ENCODE results near the gene LINC00305.
A peak's percentile ranks its signal among the peaks of the same experiment; 100 is the strongest.

The LINC00305 gene

DNA sequence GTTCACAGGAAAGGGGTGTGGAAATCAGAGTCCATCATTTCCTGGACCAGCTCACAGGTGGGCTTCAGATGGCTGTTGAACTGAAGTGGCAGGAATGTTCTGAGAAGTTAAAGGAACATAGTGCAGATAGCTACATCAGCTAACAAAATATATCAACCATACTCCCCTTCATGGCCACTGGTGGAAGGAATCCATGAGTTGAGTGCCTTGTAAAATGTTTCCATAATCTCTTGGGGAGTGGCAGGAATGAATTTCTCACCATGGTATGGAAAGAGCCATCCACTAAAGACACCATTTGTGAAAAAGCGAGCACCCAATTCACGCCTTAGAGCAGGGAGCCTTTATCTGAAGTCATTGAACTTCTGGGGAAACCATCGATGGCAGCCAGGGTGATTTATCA is at the start of gene LINC00305:
LINC00305 (minus strand) TSS at position 101 of the 400 bp plus-strand sequence.
- no peak for DNase-seq

DNA sequence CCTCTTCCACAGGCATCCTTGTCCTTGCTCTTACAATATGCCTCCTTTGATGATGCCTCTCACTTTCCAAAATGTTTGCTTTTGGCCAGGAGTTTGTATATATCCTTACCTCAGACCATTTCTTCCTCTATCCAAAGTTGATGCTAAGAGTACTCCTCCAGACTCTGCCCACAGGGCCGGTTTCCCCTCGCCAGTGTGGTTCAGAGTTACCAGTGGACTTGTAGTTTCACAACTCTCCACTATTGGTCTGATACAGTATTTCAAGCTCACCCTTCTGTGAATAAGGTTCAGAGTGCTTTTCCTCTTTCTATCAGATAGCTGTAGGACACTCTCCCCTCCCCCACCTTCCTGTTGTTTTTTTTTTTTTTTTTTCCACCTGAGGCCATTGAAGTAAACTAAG is 42.2 kb upstream of the LINC00305 start:
- no peak for DNase-seq

DNA sequence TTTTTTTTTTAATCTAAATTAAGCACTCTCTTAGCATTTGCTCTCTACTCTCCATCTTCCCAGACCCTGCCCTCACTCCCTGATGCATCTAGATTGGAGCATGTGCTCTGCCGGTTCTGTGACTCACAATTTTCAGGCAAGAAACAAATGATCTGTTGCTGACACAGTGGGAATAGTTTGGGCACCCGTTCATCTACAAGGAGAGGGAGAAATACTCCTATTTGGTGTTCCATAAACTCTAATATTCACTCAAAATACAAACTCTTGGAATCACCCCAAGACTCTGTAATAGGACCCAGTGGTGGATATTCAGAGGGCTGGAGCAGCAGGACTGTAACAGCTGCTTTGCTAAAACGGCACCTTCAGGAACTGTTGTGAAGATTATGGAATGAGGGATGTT is 37.1 kb upstream of the LINC00305 start:
- no peak for DNase-seq

DNA sequence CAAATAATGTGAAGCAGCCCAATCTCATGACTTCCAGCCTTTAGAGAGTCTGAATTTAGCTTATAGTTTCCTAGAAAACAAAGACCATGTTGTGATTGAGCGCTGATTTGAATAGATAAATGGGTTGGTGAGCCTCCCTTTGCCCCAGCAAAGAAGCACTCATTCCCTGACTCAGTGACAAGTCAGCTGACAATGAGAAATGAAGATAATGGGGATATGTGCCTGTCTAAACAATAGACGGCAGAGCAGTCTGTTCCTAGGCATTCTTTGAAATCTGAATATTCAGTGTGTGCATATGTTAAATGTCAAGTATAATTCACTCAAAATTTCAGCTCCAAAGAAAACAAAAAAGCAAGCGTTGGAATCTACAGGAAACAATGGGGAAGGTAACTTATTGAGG is 34.8 kb upstream of the LINC00305 start:
- no peak for DNase-seq

DNA sequence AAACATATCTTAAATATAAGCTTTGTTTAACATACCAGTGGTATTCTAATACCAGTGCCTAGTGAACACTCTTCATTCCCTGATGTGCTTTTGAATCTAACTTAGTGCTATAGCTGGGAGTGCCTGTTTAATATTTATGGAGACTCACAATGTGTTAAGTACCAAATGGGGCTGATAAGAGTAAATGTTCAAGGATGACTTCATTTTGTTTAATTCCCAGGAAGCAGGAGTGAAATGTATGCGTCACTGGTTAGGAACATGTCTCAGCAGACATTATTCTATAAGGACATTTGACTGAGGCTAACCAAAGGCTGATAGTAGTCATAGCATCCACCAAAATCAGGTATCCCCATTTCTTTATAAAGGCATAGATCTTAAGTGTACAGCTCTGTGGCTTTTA is 31.7 kb upstream of the LINC00305 start:
- no peak for DNase-seq

DNA sequence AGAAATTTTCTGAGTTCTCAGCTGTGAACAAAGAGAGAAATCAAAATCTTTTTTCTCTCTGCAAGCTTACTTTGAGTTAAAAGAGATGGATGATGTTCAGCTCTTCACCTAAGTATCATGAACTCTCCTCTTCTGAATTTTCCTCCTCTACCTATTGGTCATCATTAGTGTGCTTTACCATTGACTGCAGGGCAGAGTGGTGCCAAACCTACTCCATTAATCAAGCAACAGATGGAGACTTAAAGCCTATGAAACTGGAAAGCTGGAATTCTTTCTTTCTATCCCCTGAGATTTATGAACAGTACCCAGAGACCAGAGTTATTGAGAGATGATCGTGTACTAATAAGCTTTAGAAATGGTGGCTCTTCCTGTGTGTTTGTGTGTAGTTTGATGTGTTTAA is 31.3 kb upstream of the LINC00305 start:
- peak; percentile 51 for DNase-seq

DNA sequence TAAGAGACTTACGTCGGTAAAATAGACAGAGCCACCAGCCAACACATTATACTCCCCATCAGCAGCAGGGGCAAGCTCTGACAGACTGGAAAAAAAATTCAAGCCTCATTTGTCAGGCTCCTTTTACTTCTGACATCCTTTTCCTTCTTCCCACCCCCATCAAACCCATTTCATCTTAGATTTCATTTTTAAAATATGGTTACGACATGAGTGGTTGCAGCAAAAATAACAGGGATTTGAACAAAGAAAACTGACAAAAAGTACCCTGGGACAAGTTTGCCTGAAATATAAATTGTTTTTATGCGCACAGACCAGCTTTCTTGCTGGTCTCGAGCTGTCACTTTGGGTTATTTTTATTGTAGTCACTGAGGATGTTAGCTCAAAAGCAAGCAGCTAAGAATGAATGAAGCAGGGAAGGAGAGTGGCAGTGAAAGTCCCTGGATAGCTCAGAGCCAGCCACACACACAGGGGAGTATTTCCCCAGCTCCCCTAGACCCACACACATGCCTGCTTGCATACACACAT is 30.7 kb upstream of the LINC00305 start:
- DNase-seq: no peak

DNA sequence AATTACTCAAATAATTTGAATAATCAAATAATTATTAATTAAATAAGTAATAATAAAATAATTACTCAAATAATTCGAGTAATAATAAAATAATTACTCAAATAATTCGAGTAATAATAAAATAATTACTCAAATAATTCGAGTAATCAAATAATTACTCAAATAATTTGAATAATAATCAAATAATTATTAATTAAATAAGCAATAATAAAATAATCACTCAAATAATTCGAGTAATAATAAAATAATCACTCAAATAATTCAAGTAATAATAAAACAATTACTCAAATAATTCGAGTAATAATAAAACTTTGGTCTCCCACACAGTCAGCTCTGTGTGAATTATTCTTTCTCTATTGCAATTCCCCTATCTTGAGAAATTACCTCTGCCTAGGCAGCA is 30.0 kb upstream of the LINC00305 start:
- no peak for DNase-seq

DNA sequence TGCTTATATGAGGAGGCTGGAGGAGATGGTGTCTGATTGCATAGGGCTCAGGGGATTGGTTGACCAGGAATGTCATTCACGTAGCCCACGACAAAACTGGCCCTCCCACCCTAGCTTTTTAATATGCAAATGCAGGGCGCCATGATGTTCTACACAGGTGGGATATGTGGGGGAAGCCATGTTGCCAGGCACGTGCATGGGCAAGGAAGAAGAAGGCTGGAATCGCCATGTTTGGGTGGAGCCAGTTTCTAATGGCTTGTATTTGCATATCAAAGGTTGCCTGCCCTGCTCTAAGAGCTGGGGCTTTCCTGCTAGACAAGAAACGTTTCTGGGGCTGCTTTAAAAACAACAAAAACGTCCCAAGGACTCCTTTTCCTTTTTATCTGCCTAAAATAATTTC is 26.5 kb upstream of the LINC00305 start:
- no peak for DNase-seq

DNA sequence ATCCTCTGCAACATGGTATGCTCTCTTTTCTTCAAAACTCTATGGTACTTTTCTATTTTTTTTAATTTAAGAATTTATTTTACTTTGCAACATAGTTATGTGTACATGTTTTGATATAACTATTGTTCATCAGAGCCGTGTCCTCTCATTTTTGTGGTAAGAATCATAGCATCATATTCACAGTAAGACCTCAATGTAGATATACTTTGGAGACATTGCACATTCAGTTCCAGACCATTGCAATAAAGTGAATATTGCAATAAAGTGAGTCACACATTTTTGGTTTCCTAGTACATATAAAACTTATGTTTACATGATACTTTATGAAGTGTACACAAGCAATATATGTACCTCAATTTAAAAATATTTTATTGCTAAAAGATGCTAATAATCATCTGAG is 22.7 kb upstream of the LINC00305 start:
- DNase-seq: no peak

DNA sequence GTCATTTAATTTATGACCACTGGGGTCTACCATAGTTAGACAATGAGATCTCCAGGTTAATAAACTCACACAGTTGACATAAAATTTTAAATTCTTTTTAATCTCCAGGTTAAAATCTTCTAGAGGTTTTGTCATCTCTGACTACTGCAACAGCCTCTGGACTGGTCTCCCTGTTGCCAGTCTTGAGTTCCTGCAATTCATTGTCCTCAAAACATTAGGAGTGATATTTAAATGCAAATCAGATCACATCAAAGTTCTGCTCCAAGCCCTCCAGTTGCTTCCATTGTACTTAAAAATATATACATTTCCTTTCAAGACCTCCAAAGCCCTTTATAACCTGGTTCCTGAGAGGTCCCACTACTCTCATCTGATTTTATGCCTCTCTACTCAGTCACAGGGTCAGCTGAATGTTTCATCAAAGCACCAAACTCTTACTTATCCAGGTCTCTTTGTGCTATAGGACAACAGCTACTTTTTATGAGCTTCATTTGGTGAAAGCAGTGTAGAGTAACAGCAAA is 18.6 kb upstream of the LINC00305 start:
- DNase-seq: no peak

DNA sequence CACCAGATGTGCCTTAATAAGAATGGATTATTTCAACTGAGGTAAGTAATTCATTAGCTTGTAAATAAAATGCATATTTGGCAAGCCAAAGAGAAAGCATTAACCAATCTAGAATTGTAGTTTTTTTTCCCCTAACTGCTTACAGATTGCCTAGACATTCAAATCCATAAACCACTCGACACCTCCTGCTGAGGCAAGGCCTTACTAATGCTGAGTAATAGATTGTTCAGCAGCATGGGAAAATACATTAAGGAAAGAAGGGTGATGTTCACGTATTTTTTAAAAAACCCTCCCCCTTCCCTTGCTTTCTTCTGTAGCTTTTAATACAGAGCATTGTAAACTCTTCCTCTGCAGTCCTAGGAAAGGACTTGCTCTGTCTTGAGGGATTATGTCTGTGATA is 17.0 kb upstream of the LINC00305 start:
- DNase-seq: no peak

DNA sequence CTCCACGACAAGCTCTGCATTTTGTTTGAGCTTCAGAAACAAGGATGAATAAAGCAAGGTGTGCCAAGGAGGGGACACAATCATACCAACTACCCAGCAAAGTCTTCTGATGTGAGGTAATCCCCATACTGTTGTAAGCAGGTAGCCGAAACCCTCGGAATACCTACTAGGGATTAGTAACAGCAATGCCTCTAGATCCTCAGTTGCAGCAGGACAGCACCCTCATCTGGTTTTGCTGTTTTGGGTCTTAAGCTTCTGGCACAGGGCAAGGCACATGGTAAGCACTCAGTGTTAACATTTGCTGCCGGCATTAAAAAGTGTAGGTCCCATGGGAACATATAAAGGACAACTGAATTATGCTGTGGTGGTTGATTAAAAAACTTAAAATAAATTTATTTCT is 16.0 kb upstream of the LINC00305 start:
- no peak for DNase-seq

DNA sequence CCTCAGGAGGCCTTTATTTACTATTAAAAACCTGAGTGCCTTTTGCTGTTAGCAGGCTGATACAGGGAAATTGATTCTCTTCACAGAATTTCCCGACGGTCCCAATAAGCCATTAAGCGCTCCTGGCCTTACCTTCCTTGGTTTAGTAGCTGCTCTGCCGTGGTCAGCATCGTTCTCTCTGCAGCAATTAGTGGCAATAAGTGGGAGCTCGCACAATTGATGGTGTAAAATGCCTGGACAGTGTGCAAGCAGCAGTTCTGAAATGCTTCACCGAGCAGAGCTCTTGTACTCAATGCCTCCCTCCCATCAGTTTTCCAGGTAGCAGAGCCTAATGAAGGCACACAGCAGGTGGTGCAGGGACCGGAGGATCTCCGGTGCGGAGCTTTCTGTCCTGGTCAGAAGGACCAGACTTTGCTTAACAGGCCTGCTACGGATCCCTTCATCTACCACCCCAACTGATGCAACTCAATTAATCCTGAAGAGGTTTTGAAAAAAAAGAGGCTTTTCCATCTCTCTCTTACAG is 1.1 kb upstream of the LINC00305 start:
- DNase-seq: no peak

DNA sequence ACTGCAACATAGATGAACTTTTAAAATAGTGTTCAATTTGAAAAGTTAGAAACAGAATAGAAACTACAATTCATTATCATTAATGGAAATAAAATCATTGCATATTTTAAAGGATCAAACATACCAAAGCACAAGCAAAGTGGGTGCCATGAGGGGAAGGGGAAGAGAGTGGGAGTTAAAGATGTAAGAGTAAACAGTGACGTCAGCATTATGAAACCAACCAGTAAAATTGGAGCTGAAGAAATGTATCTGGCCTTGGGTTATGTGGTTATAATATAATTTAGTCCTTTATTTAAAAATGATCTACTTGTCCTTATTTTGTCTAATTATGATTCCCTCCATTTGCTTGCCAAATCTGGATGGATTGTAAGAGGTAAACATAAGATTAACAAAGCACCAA is 6.0 kb downstream of the LINC00305 start:
- DNase-seq: no peak

DNA sequence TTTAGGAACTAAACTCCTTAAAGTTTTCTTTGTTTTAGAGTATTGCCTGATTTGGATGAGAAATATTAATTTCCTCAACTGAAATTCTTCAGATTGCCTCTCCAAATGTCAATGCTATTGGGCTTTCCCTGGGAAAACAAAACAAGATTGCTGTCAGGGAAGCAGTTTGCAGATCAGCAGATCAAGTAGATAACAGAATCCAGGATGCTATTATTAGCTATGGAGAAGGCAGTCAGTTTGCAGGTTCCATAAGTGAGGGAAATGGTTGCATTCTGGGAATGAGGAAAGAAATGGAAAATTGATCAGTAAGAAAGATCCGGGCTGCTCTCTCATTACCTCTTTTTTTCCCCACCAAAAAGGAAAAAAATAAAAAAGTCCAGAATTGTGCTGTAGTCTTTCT is 11.0 kb downstream of the LINC00305 start:
- DNase-seq: no peak

DNA sequence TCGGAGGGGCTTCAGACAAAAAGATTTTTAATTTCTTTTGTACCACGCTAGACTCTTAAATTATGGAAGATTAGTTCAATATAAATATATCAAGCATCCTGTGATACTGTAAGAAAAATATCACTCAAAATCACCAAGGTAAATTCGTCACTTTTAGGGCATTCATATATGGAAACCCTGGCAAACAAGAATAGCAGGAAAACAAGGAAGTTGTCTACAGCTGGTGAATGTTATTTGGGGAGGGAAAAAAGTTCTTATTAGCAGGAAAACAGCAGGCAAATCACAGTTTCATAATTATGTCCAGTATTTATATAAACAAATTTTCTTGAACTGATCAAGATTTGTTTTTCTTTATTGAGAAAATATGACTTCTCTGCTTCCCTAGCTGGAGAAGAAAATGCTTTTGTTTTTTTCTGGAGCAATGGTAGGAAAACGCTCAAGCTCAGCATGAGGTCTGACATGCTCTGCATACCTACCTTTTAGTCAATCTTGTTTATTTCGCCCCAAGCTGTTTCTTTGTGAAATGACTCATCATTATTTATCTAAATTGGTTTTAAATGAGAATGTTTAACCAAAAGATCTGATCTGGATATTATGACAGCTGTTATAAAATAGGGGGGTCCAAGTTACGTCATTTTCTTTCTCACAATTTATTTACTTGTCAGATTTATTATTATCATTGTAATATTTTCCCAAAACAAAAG is 14.7 kb downstream of the LINC00305 start:
- no peak for DNase-seq

DNA sequence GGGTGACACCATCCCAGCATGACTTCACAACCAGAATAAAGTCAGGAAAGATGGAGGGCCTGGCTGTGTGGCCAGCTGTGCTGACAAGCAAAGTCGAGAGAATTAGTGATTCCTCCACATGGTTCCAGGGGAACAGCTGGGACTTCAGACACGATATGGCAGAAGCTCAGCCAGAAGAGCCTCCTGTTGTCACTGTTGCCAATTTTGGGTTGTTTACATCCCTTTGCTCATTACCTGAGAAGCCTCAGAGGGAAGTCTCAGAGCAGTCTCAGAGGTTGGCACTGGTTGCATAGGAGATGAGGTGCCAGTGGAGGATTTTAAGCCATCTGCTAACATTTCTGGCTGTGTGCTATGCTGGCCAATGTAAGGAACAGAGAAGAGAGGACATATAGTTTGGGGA is 16.0 kb downstream of the LINC00305 start:
- DNase-seq: no peak

DNA sequence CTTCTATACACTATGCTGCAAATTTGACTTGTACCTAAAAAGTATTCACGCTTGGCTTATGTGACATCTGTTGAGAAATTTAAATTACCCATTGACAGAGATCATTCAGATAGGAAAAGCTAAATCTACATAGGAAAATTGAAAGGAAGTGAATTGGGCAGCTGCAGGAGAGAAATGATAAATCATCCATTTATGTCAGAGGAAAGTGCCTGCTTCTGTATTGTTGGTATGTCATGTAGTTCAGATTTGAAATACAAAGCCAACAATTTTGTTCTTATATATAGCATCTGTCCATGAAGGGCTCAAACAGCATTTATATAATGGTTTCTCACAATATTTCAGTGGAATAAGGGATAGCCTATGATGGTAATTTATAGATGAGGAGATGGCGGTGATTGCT is 17.6 kb downstream of the LINC00305 start:
- no peak for DNase-seq

DNA sequence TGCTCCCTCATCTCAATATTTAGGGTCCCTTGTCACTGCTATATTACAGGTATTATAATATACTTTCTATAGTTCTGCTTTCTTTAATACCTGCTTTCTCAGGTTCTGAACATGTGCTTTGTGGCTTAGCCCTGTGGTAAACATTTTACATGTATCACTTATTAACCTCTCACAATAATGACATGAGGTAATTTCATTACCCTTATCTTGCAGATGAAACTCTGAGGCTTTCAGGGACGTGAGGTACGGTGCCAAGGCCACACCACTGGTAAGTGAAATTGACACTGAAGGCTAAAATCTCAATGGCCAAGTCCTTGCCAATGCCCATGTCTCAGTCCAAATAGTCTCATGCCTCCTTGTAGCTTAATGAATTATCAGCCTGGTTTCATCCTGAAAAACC is 21.7 kb downstream of the LINC00305 start:
- no peak for DNase-seq

DNA sequence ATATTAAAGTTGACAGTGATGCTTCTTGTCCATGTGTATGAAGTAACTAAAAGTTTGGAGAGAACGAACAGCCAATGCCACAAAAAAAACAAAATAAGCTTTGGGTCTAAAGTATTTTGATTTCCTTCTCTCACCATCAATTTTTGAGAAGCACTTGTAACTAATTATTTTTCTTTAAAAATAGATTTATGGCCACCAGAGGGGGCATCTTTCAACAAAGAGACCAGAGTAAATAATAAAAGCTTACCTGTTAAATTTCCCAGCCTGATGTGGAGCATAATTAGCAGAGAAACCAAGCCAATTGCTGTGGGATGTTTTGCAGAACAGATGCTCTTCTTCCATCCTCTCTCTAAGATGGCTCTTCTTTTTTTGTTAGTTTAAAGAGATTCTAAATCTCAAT is 29.0 kb downstream of the LINC00305 start:
- DNase-seq: no peak

DNA sequence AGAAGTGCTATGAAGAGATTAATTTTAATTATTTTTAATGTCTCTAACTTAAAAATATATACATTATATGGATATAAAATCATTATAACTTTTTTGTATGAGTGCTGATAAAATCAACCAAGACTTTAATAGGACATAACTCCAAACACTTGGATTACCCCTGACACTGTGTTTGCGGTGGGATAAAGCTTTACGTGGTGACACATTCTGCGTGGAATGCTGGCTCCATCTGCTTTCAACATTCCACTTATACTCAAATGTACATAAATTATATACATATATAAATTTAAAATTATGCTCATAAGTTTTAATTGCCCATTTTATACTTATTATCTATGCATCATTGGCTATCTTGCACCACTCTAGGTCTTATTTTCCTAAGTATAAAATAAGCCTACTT is 30.5 kb downstream of the LINC00305 start:
- DNase-seq: no peak

DNA sequence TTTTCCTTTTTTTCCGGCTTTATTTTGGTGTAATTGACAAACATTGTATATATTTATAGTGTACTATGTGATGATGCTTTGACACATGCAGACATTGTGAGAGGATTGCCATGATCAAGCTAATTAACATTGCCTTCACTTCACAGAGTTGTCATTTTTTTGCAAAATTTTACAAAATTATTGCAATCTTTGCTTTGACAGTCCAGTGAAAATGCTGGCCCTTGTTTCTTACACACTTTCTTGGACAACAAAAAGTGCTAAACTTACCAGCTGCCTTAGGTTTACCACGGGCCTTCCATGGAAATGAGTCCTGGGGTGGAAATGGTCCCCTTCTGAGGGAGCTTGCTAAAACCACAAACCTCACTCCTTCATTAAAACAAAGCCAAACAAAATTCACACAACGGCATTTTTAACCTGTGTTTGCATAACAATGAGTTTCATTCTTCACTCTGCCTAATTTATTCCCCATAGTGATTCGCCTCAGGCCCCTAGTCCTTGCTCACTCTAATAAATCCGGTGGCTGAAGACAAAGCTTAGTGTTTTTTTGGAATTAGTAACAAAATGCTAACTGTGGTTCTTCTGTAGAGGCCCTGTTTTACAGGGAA is 32.2 kb downstream of the LINC00305 start:
- no peak for DNase-seq

DNA sequence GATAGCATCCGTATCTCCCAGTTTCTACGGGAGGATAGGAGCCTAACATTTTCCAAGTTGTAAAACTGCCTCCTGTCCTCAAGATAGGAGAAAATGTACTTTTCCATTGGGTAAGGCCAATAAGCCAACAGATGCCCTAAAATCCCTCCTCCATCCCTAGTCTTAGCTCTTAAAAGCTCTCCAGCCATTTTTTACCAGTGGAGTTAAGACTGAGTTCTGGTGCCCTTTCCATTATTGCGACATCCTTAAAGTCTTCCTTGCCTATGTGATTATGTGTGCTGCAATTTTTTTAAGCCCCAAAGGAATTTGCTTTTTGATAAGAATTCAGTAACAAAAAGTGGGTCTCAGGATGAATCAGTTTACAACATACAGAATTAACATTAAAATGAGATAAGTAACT is 33.0 kb downstream of the LINC00305 start:
- DNase-seq: no peak
